GM21528 (cell line): ENCODE results near the gene ZNF692.

Experiments used
- ATAC-seq: cut with Tn5 transposase; IDR thresholded peaks from one replicate; pipeline ENCODE4 v1.9.1; 2021; ENCODE audit warnings: mild to moderate bottlenecking, moderate library complexity; ENCODE audit not compliant: unreplicated experiment, low FRiP score

ZNF692 gene

GRCh38 chr1:248828845-248829244 is 30.0 kb downstream of the ZNF692 start:
- ATAC-seq, result no peak

- peak; percentile 94 for ATAC-seq
These were observed 32.8 kb downstream of the ZNF692 start, which contains the start of gene SH3BP5L for GRCh38 chr1:248825909-248826760. TSS of gene SH3BP5L (minus strand) at chr1:248825915. CDS start at chr1:248824935, 980 bp downstream.

- peak; percentile 12 for ATAC-seq
These were observed 33.3 kb downstream of the ZNF692 start for GRCh38 chr1:248825573-248825908.

GRCh38 chr1:248825136-248825535 is 33.7 kb downstream of the ZNF692 start:
- ATAC-seq, result no peak

- no peak for ATAC-seq
These were observed 34.2 kb downstream of the ZNF692 start for GRCh38 chr1:248824701-248825100.

- ATAC-seq, result no peak
These were observed 34.6 kb downstream of the ZNF692 start for GRCh38 chr1:248824301-248824700.

- no peak for ATAC-seq
These were observed 35.3 kb downstream of the ZNF692 start for GRCh38 chr1:248823517-248824001.

GRCh38 chr1:248822148-248823032 is 36.5 kb downstream of the ZNF692 start:
- peak; percentile 18 for ATAC-seq

GRCh38 chr1:248821641-248822040 is 37.2 kb downstream of the ZNF692 start:
- ATAC-seq, result no peak

GRCh38 chr1:248821101-248821500 is 37.8 kb downstream of the ZNF692 start:
- no peak for ATAC-seq

GRCh38 chr1:248820041-248820585 is 38.8 kb downstream of the ZNF692 start:
- no peak for ATAC-seq

GRCh38 chr1:248818505-248819374 is 40.1 kb downstream of the ZNF692 start:
- no peak for ATAC-seq

- no peak for ATAC-seq
These were observed 41.8 kb downstream of the ZNF692 start for GRCh38 chr1:248817065-248817464.

GRCh38 chr1:248816042-248816851 is 42.6 kb downstream of the ZNF692 start:
- ATAC-seq, result no peak

GRCh38 chr1:248815407-248816034 is 43.4 kb downstream of the ZNF692 start:
- no peak for ATAC-seq

GRCh38 chr1:248814351-248814750 is 44.5 kb downstream of the ZNF692 start:
- ATAC-seq, result no peak

GRCh38 chr1:248813546-248813945 is 45.3 kb downstream of the ZNF692 start:
- ATAC-seq, result no peak

- ATAC-seq, result no peak
These were observed 46.0 kb downstream of the ZNF692 start for GRCh38 chr1:248812736-248813425.
